IMR-90 (cell line): ENCODE measurements around the gene CFAP299. TPM values are rescaled to one million over a fixed set of nuclear protein-coding genes. Genes with fewer than 3 reads are reported as not detected.

Experiments
- ATAC-seq: fragments of 200-7000 bp; cut with Tn5 transposase; 2 replicates; pipeline ENCODE4 v1.9.1; 2020; ENCODE audit warnings: low read depth, mild to moderate bottlenecking, moderate library complexity
- BruUV-seq: library from RNA; stranded (reverse); fragments of 400-500 nt; replicated peaks from 2 replicates; lab custom pipeline; 2021; lab: Mats Ljungman, UMichigan
- CTCF ChIA-PET: fragments of 300-600 bp; formaldehyde crosslinking; extraction: SDS; loops from one replicate; lab custom pipeline; 2021; ENCODE audit warnings: antibody characterized with exemption; lab: Yijun Ruan, JAX
- POLR2A ChIA-PET: fragments of 300-600 bp; sonication (Branson Sonifier 250); formaldehyde crosslinking; loops from one replicate; lab custom pipeline; 2022; ENCODE audit warnings: antibody characterized with exemption; ENCODE audit not compliant: unreplicated experiment; lab: Charles Lee
- DNase-seq: peaks from one replicate; pipeline ENCODE4 v3.0.0; 2013
- H2AFZ ChIP-seq: replicated peaks from 2 replicates; pipeline ENCODE3; 2013; ENCODE audit warnings: low read length, mild to moderate bottlenecking; ENCODE audit not compliant: poor library complexity
- H2AK5ac ChIP-seq: 2 replicates; pipeline ENCODE4 v1.6.1; 2013; ENCODE audit warnings: low read depth, low read length, inconsistent platforms
- H2AK9ac ChIP-seq: replicated peaks from 2 replicates; pipeline ENCODE3; 2013; ENCODE audit warnings: mild to moderate bottlenecking, low read depth, low read length, moderate library complexity; ENCODE audit not compliant: poor library complexity
- H2BK120ac ChIP-seq: 2 replicates; pipeline ENCODE4 v1.6.1; 2013; ENCODE audit warnings: low read depth, low read length, inconsistent platforms
- H2BK15ac ChIP-seq: 3 replicates; pipeline ENCODE4 v1.6.1; 2013; ENCODE audit warnings: low read depth, low read length, inconsistent platforms
- H2BK20ac ChIP-seq: 2 replicates; pipeline ENCODE4 v1.6.1; 2013; ENCODE audit warnings: low read depth, mild to moderate bottlenecking, inconsistent platforms, low read length, moderate library complexity
- H2BK5ac ChIP-seq: 2 replicates; pipeline ENCODE4 v1.6.1; 2013; ENCODE audit warnings: mild to moderate bottlenecking, low read depth, low read length, inconsistent platforms; ENCODE audit not compliant: poor library complexity, severe bottlenecking
- H3K14ac ChIP-seq: replicated peaks from 2 replicates; pipeline ENCODE4 v1.6.1; 2013; ENCODE audit warnings: low read depth, low read length, inconsistent platforms
- H3K18ac ChIP-seq: 2 replicates; pipeline ENCODE4 v1.6.1; 2013; ENCODE audit warnings: low read depth, low read length, control low read depth
- H3K23ac ChIP-seq: 2 replicates; pipeline ENCODE4 v1.6.1; 2013; ENCODE audit warnings: low read depth, low read length, inconsistent platforms
- H3K27ac ChIP-seq: 2 replicates; pipeline ENCODE4 v1.5.1; 2013; ENCODE audit warnings: mild to moderate bottlenecking, control low read depth, low read length; ENCODE audit not compliant: insufficient read depth
- H3K27me3 ChIP-seq: 2 replicates; pipeline ENCODE4 v1.6.1; 2013; ENCODE audit warnings: low read length; ENCODE audit not compliant: control insufficient read depth, insufficient read depth
- H3K36me3 ChIP-seq: 2 replicates; pipeline ENCODE4 v1.6.1; 2013; ENCODE audit warnings: low read length, mixed read lengths; ENCODE audit not compliant: control insufficient read depth, insufficient read depth
- H3K4ac ChIP-seq: 2 replicates; pipeline ENCODE4 v1.6.1; 2013; ENCODE audit warnings: low read depth, low read length, inconsistent platforms
- H3K4me1 ChIP-seq: 2 replicates; pipeline ENCODE4 v1.6.1; 2013; ENCODE audit warnings: low read length, mixed read lengths; ENCODE audit not compliant: control insufficient read depth, insufficient read depth
- H3K4me2 ChIP-seq: 2 replicates; pipeline ENCODE4 v1.6.1; 2013; ENCODE audit warnings: low read depth, mild to moderate bottlenecking, control low read depth, low read length, moderate library complexity
- H3K4me3 ChIP-seq: 2 replicates; pipeline ENCODE4 v1.5.1; 2013; ENCODE audit warnings: low read depth, mild to moderate bottlenecking, control low read depth, low read length, moderate library complexity; ENCODE audit not compliant: insufficient read depth
- H3K56ac ChIP-seq: 2 replicates; pipeline ENCODE4 v1.6.1; 2013; ENCODE audit warnings: low read length, inconsistent platforms; ENCODE audit not compliant: insufficient read depth; ENCODE audit errors: extremely low read depth
- H3K79me1 ChIP-seq, 2 experiments: 2 replicates each; pipeline ENCODE4 v1.6.1; 2013; ENCODE audit warnings: low read length in 2 of 2, inconsistent platforms in 1 of 2, low read depth in 1 of 2
- H3K9ac ChIP-seq: 2 replicates; pipeline ENCODE4 v1.6.1; 2013; ENCODE audit warnings: low read depth, low read length, control low read depth
- H3K9me1 ChIP-seq: 2 replicates; pipeline ENCODE4 v1.6.1; 2013; ENCODE audit warnings: low read length, inconsistent platforms; ENCODE audit not compliant: insufficient read depth
- H3K9me3 ChIP-seq: 2 replicates; pipeline ENCODE4 v1.6.1; 2013; ENCODE audit warnings: low read length; ENCODE audit not compliant: control insufficient read depth, insufficient read depth
- H4K20me1 ChIP-seq: 2 replicates; pipeline ENCODE4 v1.6.1; 2013; ENCODE audit warnings: low read length, inconsistent platforms; ENCODE audit not compliant: insufficient read depth
- H4K5ac ChIP-seq: 2 replicates; pipeline ENCODE4 v1.6.1; 2013; ENCODE audit warnings: mild to moderate bottlenecking, low read depth, low read length, control low read depth
- H4K8ac ChIP-seq, 2 experiments: 2 replicates each; pipeline ENCODE4 v1.6.1; 2013; ENCODE audit warnings: low read depth in 2 of 2, low read length in 2 of 2, control low read depth in 1 of 2, inconsistent platforms in 1 of 2
- H4K91ac ChIP-seq: 2 replicates; pipeline ENCODE4 v1.6.1; 2013; ENCODE audit warnings: low read depth, low read length, inconsistent platforms; ENCODE audit not compliant: insufficient read depth
- BHLHE40 ChIP-seq: fragments of 150-350 bp; IDR thresholded peaks from 2 replicates; pipeline ENCODE4 v1.6.1; 2016; ENCODE audit warnings: mild to moderate bottlenecking, low read depth, low read length
- CEBPB ChIP-seq: IDR thresholded peaks from 2 replicates; pipeline ENCODE4 v1.6.1; 2012; ENCODE audit warnings: low read depth, low read length, improper control_type of control experiment
- CHD1 ChIP-seq: IDR thresholded peaks from 2 replicates; pipeline ENCODE4 v1.6.1; 2012; ENCODE audit warnings: low read depth, low read length, improper control_type of control experiment
- FOS ChIP-seq: fragments of 150-350 bp; IDR thresholded peaks from 2 replicates; pipeline ENCODE4 v1.6.1; 2016; ENCODE audit warnings: low read depth, low read length
- MAFK ChIP-seq: IDR thresholded peaks from 2 replicates; pipeline ENCODE4 v1.6.1; 2012; ENCODE audit warnings: low read depth, low read length, improper control_type of control experiment
- MAZ ChIP-seq: IDR thresholded peaks from 2 replicates; pipeline ENCODE4 v1.6.1; 2012; ENCODE audit warnings: low read depth, mild to moderate bottlenecking, low read length, improper control_type of control experiment, moderate library complexity, borderline replicate concordance
- MXI1 ChIP-seq: IDR thresholded peaks from 2 replicates; pipeline ENCODE4 v1.6.1; 2012; ENCODE audit warnings: low read depth, mild to moderate bottlenecking, low read length, moderate library complexity, borderline replicate concordance
- NFE2L2 ChIP-seq: fragments of 150-350 bp; IDR thresholded peaks from 2 replicates; pipeline ENCODE4 v1.6.1; 2016; ENCODE audit warnings: low read depth, mild to moderate bottlenecking, low read length
- POLR2A ChIP-seq: IDR thresholded peaks from 2 replicates; pipeline ENCODE4 v1.6.1; 2012; ENCODE audit warnings: mild to moderate bottlenecking, low read depth, low read length
- RAD21 ChIP-seq: IDR thresholded peaks from 2 replicates; pipeline ENCODE4 v1.6.1; 2012; ENCODE audit warnings: low read length, improper control_type of control experiment
- RCOR1 ChIP-seq: IDR thresholded peaks from 2 replicates; pipeline ENCODE4 v1.6.1; 2012; ENCODE audit warnings: mild to moderate bottlenecking, low read length, improper control_type of control experiment; ENCODE audit not compliant: insufficient replicate concordance
- RFX5 ChIP-seq: IDR thresholded peaks from 2 replicates; pipeline ENCODE4 v1.8.0; 2012; ENCODE audit warnings: low read depth, mild to moderate bottlenecking, low read length, moderate library complexity
- SMC3 ChIP-seq: fragments of 150-350 bp; IDR thresholded peaks from 2 replicates; pipeline ENCODE4 v1.6.1; 2016; ENCODE audit warnings: low read depth, mild to moderate bottlenecking, antibody characterized with exemption, low read length, moderate library complexity
- WGBS, 2 experiments: methylation state at CpG; one replicate each; pipeline versions ENCODE4 v1.1.5 to v1.1.7; 2013; ENCODE audit warnings: missing lambda C conversion rate in 2 of 2; ENCODE audit not compliant: insufficient read length in 1 of 2; ENCODE audit errors: extremely low coverage in 2 of 2; 5-methylcytosine and 5-hydroxymethylcytosine counted together
- dilution Hi-C: fragments of 300-500 bp; cut with HindIII; formaldehyde crosslinking; loops from one replicate; pipeline ENCODE4 v1.14.3; 2018; ENCODE audit warnings: low sequenced_read_pairs; ENCODE audit not compliant: unreplicated experiment
- in situ Hi-C: fragments of 300-500 bp; cut with MboI; formaldehyde crosslinking; loops from 3 replicates; pipeline ENCODE4 v1.14.3; 2019; ENCODE audit warnings: low sequenced_read_pairs, inconsistent platforms, mixed read lengths
- intact Hi-C: fragments of 100-400 bp; cut with micrococcal nuclease; formaldehyde crosslinking; loops from 2 replicates; pipeline ENCODE4 v1.10.0; 2022
- polyA plus RNA-seq, 3 experiments: library from polyadenylated mRNA; depleted of rRNA; stranded (reverse); fragments of >200 nt; gene quantifications; 2 replicates each; pipeline ENCODE4 v1.2.3, GENCODE V29; 2012; ENCODE audit warnings: low replicate concordance in 1 of 3
- total RNA-seq: library from RNA; depleted of rRNA; stranded (reverse); fragments of >200 nt; gene quantifications from 2 replicates; pipeline ENCODE4 v1.2.3, GENCODE V29; 2012
- TF ChIP-seq, protein P1 (sequence below): fragments of 150-350 bp; IDR thresholded peaks from 2 replicates; pipeline ENCODE4 v1.6.1; 2017; ENCODE audit warnings: mild to moderate bottlenecking, antibody characterized with exemption, low read length, low read depth
- TF ChIP-seq, protein P2 (sequence below): conservative IDR thresholded peaks from 2 replicates; pipeline ENCODE4 v1.5.1; 2012; ENCODE audit warnings: mild to moderate bottlenecking, low read depth, low read length, improper control_type of control experiment
- TF ChIP-seq, protein P3 (sequence below): fragments of 150-350 bp; IDR thresholded peaks from 2 replicates; pipeline ENCODE4 v1.6.1; 2016; ENCODE audit warnings: low read depth, mild to moderate bottlenecking, low read length, moderate library complexity, borderline replicate concordance

CFAP299 gene
- total and polyA plus RNA-seq, 2 of the 4 experiments (the other 2 are of a cell fraction), result 1.0 to 1.1 TPM

DNA sequence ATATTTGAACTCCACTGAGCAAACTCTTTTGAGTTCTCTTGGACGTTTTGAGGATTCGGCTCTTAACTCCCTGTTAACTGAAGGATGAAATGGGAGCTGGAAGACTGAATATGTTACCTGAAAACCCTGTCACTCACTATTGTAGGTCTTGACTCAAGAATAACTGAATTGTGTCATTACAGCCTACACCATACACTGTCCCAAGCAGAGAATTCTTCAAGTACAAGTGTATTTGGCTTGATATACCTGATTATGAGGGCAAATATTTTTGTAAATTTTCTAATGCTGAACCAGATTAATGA lies 276.1 kb downstream of the CFAP299 start:
- no peak overlapping the region for H3K56ac ChIP-seq
- H3K9ac ChIP-seq, result no peak overlapping the region
- peaks cover 1% of the 10 kb centered on the region; the same call in 1 of the 2 replicates for H3K27me3 ChIP-seq
- no peak overlapping the region for H2BK20ac ChIP-seq
- H2BK120ac ChIP-seq, result no peak overlapping the region
- H2AFZ ChIP-seq, result no peak overlapping the region
- DNase-seq (no peak), ATAC-seq (no peak)
- H2AK5ac ChIP-seq, result no peak overlapping the region
- no peak overlapping the region for H3K4me2 ChIP-seq
- dilution Hi-C loops, result no loop called here
- H2BK15ac ChIP-seq, result no peak overlapping the region
- H2AK9ac ChIP-seq, result no peak overlapping the region
- H4K20me1 ChIP-seq, result no peaks in the 10 kb centered on the region
- no peak overlapping the region for H4K5ac ChIP-seq
- H3K36me3 ChIP-seq, result no peaks in the 10 kb centered on the region
- in situ Hi-C loops, result no loop called here
- WGBS, 2 experiments, result no CpG with 5 or more reads among the region's 2 CpGs
- H4K8ac ChIP-seq, result no peak overlapping the region
- ChIA-PET CTCF (no interaction called here), POLR2A (no interaction called here)
- no peak overlapping the region for H3K27ac ChIP-seq
- H3K9me3 ChIP-seq, result no peaks in the 10 kb centered on the region
- intact Hi-C loops, result loop anchor here (10.0 kb wide), 1 partner anchor 247 kb away; no protein-coding TSS in a partner anchor
- no peak overlapping the region for H3K4ac ChIP-seq
- H4K91ac ChIP-seq, result no peak overlapping the region
- H2BK5ac ChIP-seq, result no peak overlapping the region
- BruUV-seq, result no TSS peak
- TF ChIP-seq CEBPB (no peak), MXI1 (no peak), CHD1 (no peak), RCOR1 (no peak), RFX5 (no peak), BHLHE40 (no peak), POLR2A (no peak), MAZ (no peak), MAFK (no peak), NFE2L2 (no peak), FOS (no peak), RAD21 (no peak), SMC3 (no peak)
- TF ChIP-seq, protein P1, sequence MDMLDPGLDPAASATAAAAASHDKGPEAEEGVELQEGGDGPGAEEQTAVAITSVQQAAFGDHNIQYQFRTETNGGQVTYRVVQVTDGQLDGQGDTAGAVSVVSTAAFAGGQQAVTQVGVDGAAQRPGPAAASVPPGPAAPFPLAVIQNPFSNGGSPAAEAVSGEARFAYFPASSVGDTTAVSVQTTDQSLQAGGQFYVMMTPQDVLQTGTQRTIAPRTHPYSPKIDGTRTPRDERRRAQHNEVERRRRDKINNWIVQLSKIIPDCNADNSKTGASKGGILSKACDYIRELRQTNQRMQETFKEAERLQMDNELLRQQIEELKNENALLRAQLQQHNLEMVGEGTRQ, result no peak
- TF ChIP-seq, protein P2, sequence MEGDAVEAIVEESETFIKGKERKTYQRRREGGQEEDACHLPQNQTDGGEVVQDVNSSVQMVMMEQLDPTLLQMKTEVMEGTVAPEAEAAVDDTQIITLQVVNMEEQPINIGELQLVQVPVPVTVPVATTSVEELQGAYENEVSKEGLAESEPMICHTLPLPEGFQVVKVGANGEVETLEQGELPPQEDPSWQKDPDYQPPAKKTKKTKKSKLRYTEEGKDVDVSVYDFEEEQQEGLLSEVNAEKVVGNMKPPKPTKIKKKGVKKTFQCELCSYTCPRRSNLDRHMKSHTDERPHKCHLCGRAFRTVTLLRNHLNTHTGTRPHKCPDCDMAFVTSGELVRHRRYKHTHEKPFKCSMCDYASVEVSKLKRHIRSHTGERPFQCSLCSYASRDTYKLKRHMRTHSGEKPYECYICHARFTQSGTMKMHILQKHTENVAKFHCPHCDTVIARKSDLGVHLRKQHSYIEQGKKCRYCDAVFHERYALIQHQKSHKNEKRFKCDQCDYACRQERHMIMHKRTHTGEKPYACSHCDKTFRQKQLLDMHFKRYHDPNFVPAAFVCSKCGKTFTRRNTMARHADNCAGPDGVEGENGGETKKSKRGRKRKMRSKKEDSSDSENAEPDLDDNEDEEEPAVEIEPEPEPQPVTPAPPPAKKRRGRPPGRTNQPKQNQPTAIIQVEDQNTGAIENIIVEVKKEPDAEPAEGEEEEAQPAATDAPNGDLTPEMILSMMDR, result no peak
- TF ChIP-seq, protein P3, sequence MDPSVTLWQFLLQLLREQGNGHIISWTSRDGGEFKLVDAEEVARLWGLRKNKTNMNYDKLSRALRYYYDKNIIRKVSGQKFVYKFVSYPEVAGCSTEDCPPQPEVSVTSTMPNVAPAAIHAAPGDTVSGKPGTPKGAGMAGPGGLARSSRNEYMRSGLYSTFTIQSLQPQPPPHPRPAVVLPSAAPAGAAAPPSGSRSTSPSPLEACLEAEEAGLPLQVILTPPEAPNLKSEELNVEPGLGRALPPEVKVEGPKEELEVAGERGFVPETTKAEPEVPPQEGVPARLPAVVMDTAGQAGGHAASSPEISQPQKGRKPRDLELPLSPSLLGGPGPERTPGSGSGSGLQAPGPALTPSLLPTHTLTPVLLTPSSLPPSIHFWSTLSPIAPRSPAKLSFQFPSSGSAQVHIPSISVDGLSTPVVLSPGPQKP, result no peak
- H3K18ac ChIP-seq, result no peak overlapping the region
- H3K9me1 ChIP-seq, result no peaks in the 10 kb centered on the region
- H3K4me3 ChIP-seq, result no peak overlapping the region
- H3K79me1 ChIP-seq, result no peaks in the 10 kb centered on the region
- H3K23ac ChIP-seq, result no peak overlapping the region
- H3K4me1 ChIP-seq, result no peaks in the 10 kb centered on the region; the same call in 1 of the 2 replicates
- H3K14ac ChIP-seq, result no peak overlapping the region
